Activated B cell treated with CpG ODN at 0.5 μM for 24 hours (primary cell): ENCODE data around the gene POLR1A. TPM values are rescaled to one million over a fixed set of nuclear protein-coding genes. Genes with fewer than 3 reads are reported as not detected.
A peak's percentile ranks its signal among the peaks of the same experiment; 100 is the strongest.

Experiments
- ATAC-seq: fragments of 200-7000 bp; cut with Tn5 transposase; one replicate; pipeline ENCODE4 v1.10.0; 2021; ENCODE audit warnings: low read depth, mild to moderate bottlenecking, moderate library complexity
- CTCF ChIA-PET: fragments of 350-600 bp; sonication (Branson Sonifier 250); formaldehyde crosslinking; loops from one replicate; lab custom pipeline; 2021; ENCODE audit warnings: antibody characterized with exemption; lab: Charles Lee
- POLR2A ChIA-PET: fragments of 350-600 bp; sonication (Branson Sonifier 250); formaldehyde crosslinking; loops from one replicate; lab custom pipeline; 2021; ENCODE audit warnings: antibody characterized with exemption; lab: Charles Lee
- DNase-seq: peaks from one replicate; pipeline ENCODE4 v3.0.0; 2022
- H3K27ac Mint-ChIP-seq: one replicate; pipeline ENCODE4 v1.8.0; 2020; ENCODE audit warnings: mixed read lengths
- H3K27me3 Mint-ChIP-seq: one replicate; pipeline ENCODE4 v1.8.0; 2021; ENCODE audit warnings: mixed read lengths
- H3K36me3 Mint-ChIP-seq: one replicate; pipeline ENCODE4 v1.8.0; 2021; ENCODE audit warnings: low read depth, mixed read lengths
- H3K4me1 Mint-ChIP-seq: one replicate; pipeline ENCODE4 v1.8.0; 2021; ENCODE audit warnings: mixed read lengths
- H3K4me3 Mint-ChIP-seq: one replicate; pipeline ENCODE4 v1.8.0; 2020; ENCODE audit warnings: mild to moderate bottlenecking, mixed read lengths
- H3K9me3 Mint-ChIP-seq: one replicate; pipeline ENCODE4 v1.8.0; 2020; ENCODE audit warnings: mixed read lengths
- CTCF ChIP-seq: fragments of 200-600 bp; IDR thresholded peaks from one replicate; pipeline ENCODE4 v1.8.0; 2022; ENCODE audit warnings: antibody characterized with exemption, mild to moderate bottlenecking
- intact Hi-C: fragments of 100-400 bp; cut with micrococcal nuclease; formaldehyde crosslinking; loops from one replicate; pipeline ENCODE4 v1.15.1; 2024
- total RNA-seq: library from RNA; stranded (reverse); gene quantifications from 2 replicates; pipeline ENCODE4 v1.2.3, GENCODE V29; 2022

POLR1A gene
- total RNA-seq, 1 donor from 2014 or later, result 53.4 TPM

- ChIA-PET POLR2A (no interaction called here), CTCF (no interaction called here)
- Mint-ChIP-seq H3K27ac (no peak overlapping the region), H3K4me1 (peaks cover 39% of the 10 kb centered on the region), H3K4me3 (no peak overlapping the region), H3K36me3 (no peaks in the 10 kb centered on the region), H3K27me3 (no peaks in the 10 kb centered on the region), H3K9me3 (peaks cover 4% of the 10 kb centered on the region)
- TF ChIP-seq CTCF, result no peak
- ATAC-seq (no peak), DNase-seq (no peak)
- intact Hi-C loops, result no loop called here
These were observed 101.7 kb downstream of the POLR1A start for GRCh38 chr2:86003967-86004366.

GRCh38 chr2:86003104-86003503 is 102.6 kb downstream of the POLR1A start:
- no peak for DNase-seq
- Mint-ChIP-seq H3K4me1 (peaks cover 48% of the 10 kb centered on the region), H3K4me3 (no peak overlapping the region), H3K36me3 (no peaks in the 10 kb centered on the region), H3K27me3 (no peaks in the 10 kb centered on the region), H3K27ac (no peak overlapping the region), H3K9me3 (peaks cover 4% of the 10 kb centered on the region)
- ChIA-PET CTCF (interaction anchor here (0.6 kb wide), 1 partner anchor 9 kb away, joined by 3 read pairs; no protein-coding TSS in a partner anchor), POLR2A (no interaction called here)
- ATAC-seq, result no peak
- TF ChIP-seq CTCF, result no peak
- intact Hi-C loops, result no loop called here

GRCh38 chr2:86002375-86002774 is 103.3 kb downstream of the POLR1A start:
- Mint-ChIP-seq H3K27ac (no peak overlapping the region), H3K27me3 (no peaks in the 10 kb centered on the region), H3K9me3 (peaks cover 4% of the 10 kb centered on the region), H3K4me3 (no peak overlapping the region), H3K36me3 (no peaks in the 10 kb centered on the region), H3K4me1 (peaks cover 54% of the 10 kb centered on the region)
- intact Hi-C loops, result no loop called here
- DNase-seq (no peak), ATAC-seq (no peak)
- no peak for TF ChIP-seq CTCF
- POLR2A ChIA-PET, result no interaction called here
- CTCF ChIA-PET, result no interaction called here

GRCh38 chr2:86001326-86001725 is 104.4 kb downstream of the POLR1A start:
- ChIA-PET CTCF (no interaction called here), POLR2A (no interaction called here)
- H3K27me3 Mint-ChIP-seq, result no peaks in the 10 kb centered on the region
- H3K9me3 Mint-ChIP-seq, result peaks cover 4% of the 10 kb centered on the region
- peaks cover 59% of the 10 kb centered on the region for H3K4me1 Mint-ChIP-seq
- TF ChIP-seq CTCF, result no peak
- intact Hi-C loops, result no loop called here
- ATAC-seq, result no peak
- H3K36me3 Mint-ChIP-seq, result no peaks in the 10 kb centered on the region
- no peak overlapping the region for H3K4me3 Mint-ChIP-seq
- peak overlapping the region; percentile 96 for H3K27ac Mint-ChIP-seq
- DNase-seq, result no peak

- peaks cover 63% of the 10 kb centered on the region for H3K4me1 Mint-ChIP-seq
- H3K27ac Mint-ChIP-seq, result peak overlapping the region; percentile 96
- no peak for TF ChIP-seq CTCF
- ATAC-seq (no peak), DNase-seq (no peak)
- no peaks in the 10 kb centered on the region for H3K36me3 Mint-ChIP-seq
- H3K9me3 Mint-ChIP-seq, result peaks cover 4% of the 10 kb centered on the region
- no peak overlapping the region for H3K4me3 Mint-ChIP-seq
- intact Hi-C loops, result no loop called here
- H3K27me3 Mint-ChIP-seq, result no peaks in the 10 kb centered on the region
- CTCF ChIA-PET, result no interaction called here
- POLR2A ChIA-PET, result interaction anchor here (2.0 kb wide), 1 partner anchor 35 kb away, joined by 15 read pairs; no protein-coding TSS in a partner anchor
These were observed 104.8 kb downstream of the POLR1A start for GRCh38 chr2:86000938-86001312.
